HG02588 (cell line): ENCODE measurements around the gene ANO8.
A peak's percentile ranks its signal among the peaks of the same experiment; 100 is the strongest.
"Not testable (repeated sequence)": the region's sequence is repeated elsewhere in the genome, so short reads cannot be mapped to it uniquely, and the experiment has no call there.

Experiments
- ATAC-seq: cut with Tn5 transposase; IDR thresholded peaks from one replicate; pipeline ENCODE4 v1.9.1; 2021; ENCODE audit warnings: mild to moderate bottlenecking, moderate library complexity; ENCODE audit not compliant: unreplicated experiment

ANO8 gene

GRCh38 chr19:17312189-17313113, 22.2 kb downstream of the ANO8 start:
- ATAC-seq = no peak

GRCh38 chr19:17311455-17312188, 23.0 kb downstream of the ANO8 start:
- no peak for ATAC-seq

GRCh38 chr19:17309965-17310461, 24.6 kb downstream of the ANO8 start:
- no peak for ATAC-seq

- peak; percentile 56 for ATAC-seq
These were observed 25.3 kb downstream of the ANO8 start, which contains the start of gene DDA1 for GRCh38 chr19:17309198-17309964. Gene DDA1, plus strand, starts transcription at chr19:17309563. Its CDS starts 92 bp downstream, at chr19:17309655.

- ATAC-seq = no peak
These were observed 26.7 kb downstream of the ANO8 start for GRCh38 chr19:17307876-17308377.

- ATAC-seq = no peak
These were observed 28.4 kb downstream of the ANO8 start for GRCh38 chr19:17306285-17306714.

GRCh38 chr19:17305517-17306284, 29.0 kb downstream of the ANO8 start, which contains the start of gene MRPL34:
Gene MRPL34, plus strand, starts transcription at chr19:17305872. Its CDS starts 21 bp downstream, at chr19:17305893.
- ATAC-seq = peak; percentile 51

GRCh38 chr19:17305216-17305516, 29.5 kb downstream of the ANO8 start:
- ATAC-seq = no peak

GRCh38 chr19:17304386-17305215, 30.1 kb downstream of the ANO8 start:
- ATAC-seq = no peak

GRCh38 chr19:17303940-17304267, 30.8 kb downstream of the ANO8 start:
- no peak for ATAC-seq

- ATAC-seq = peak; percentile 61
These were observed 31.3 kb downstream of the ANO8 start, which contains the start of gene ABHD8 for GRCh38 chr19:17303167-17303939. Gene ABHD8, minus strand, starts transcription at chr19:17303425. Its CDS starts 1,809 bp downstream, at chr19:17301616.

GRCh38 chr19:17302391-17303166, 32.1 kb downstream of the ANO8 start:
- ATAC-seq = no peak

- no peak for ATAC-seq
These were observed 33.5 kb downstream of the ANO8 start for GRCh38 chr19:17300992-17301619.

GRCh38 chr19:17296976-17297375, 37.7 kb downstream of the ANO8 start:
- ATAC-seq = no peak

- ATAC-seq = no peak
These were observed 38.4 kb downstream of the ANO8 start for GRCh38 chr19:17296273-17296672.

GRCh38 chr19:17295551-17295950, 39.1 kb downstream of the ANO8 start:
- ATAC-seq = not testable (repeated sequence)
